Stimulated activated CD8-positive, alpha-beta memory T cell treated with anti-CD3 and anti-CD28 coated beads, Interleukin-15, amount 100 ng/mL, for 1 hour (primary cell): Measurements from ENCODE around the gene SNTG2.
"Not testable (repeated sequence)": the region's sequence is repeated elsewhere in the genome, so short reads cannot be mapped to it uniquely, and the experiment has no call there.

Source experiments
- DNase-seq: peaks from one replicate; pipeline ENCODE4 v3.0.0-alpha.2; 2020; ENCODE audit warnings: low read depth

SNTG2 gene

GRCh38 chr2:1378456-1379150 is 428.0 kb downstream of the SNTG2 start:
- DNase-seq: no peak

GRCh38 chr2:1381644-1382043 is 431.0 kb downstream of the SNTG2 start:
- no peak for DNase-seq

GRCh38 chr2:1387954-1388725 is 437.5 kb downstream of the SNTG2 start:
- DNase-seq: not testable (repeated sequence)

- not testable (repeated sequence) for DNase-seq
Measured at GRCh38 chr2:1390118-1390517, 439.5 kb downstream of the SNTG2 start.

- DNase-seq: no peak
Measured at GRCh38 chr2:1393321-1393720, 442.7 kb downstream of the SNTG2 start.

GRCh38 chr2:1394709-1395408 is 444.2 kb downstream of the SNTG2 start:
- DNase-seq: no peak

- DNase-seq: no peak
Measured at GRCh38 chr2:1397350-1397749, 446.7 kb downstream of the SNTG2 start.

GRCh38 chr2:1398191-1398590 is 447.5 kb downstream of the SNTG2 start:
- DNase-seq: no peak

GRCh38 chr2:1400943-1401735 is 450.5 kb downstream of the SNTG2 start:
- DNase-seq: no peak

GRCh38 chr2:1402064-1402463 is 451.4 kb downstream of the SNTG2 start:
- no peak for DNase-seq

GRCh38 chr2:1403565-1403964 is 452.9 kb downstream of the SNTG2 start:
- no peak for DNase-seq

- no peak for DNase-seq
Measured at GRCh38 chr2:1405124-1405523, 454.5 kb downstream of the SNTG2 start.

GRCh38 chr2:1405967-1406366 is 455.3 kb downstream of the SNTG2 start:
- DNase-seq: no peak

- DNase-seq: no peak
Measured at GRCh38 chr2:1406434-1406833, 455.8 kb downstream of the SNTG2 start.

GRCh38 chr2:1407950-1408675 is 457.5 kb downstream of the SNTG2 start:
- DNase-seq: no peak

- DNase-seq: no peak
Measured at GRCh38 chr2:1413156-1413710, 462.6 kb downstream of the SNTG2 start, which contains the start of gene TPO. TSS of gene TPO (plus strand) at chr2:1413463. CDS start at chr2:1414409, 946 bp downstream.

- DNase-seq: no peak
Measured at GRCh38 chr2:1414121-1414520, 463.5 kb downstream of the SNTG2 start.

- DNase-seq: not testable (repeated sequence)
Measured at GRCh38 chr2:1414901-1415300, 464.3 kb downstream of the SNTG2 start.

GRCh38 chr2:1415501-1415900 is 464.9 kb downstream of the SNTG2 start:
- DNase-seq: no peak
